NK-92 (cell line): ENCODE results near the gene AMBN.

Source experiments
- DNase-seq: peaks from one replicate; lab custom pipeline; 2025; ENCODE audit not compliant: unreplicated experiment; lab: John Stamatoyannopoulos, UW

Gene AMBN, protein sequence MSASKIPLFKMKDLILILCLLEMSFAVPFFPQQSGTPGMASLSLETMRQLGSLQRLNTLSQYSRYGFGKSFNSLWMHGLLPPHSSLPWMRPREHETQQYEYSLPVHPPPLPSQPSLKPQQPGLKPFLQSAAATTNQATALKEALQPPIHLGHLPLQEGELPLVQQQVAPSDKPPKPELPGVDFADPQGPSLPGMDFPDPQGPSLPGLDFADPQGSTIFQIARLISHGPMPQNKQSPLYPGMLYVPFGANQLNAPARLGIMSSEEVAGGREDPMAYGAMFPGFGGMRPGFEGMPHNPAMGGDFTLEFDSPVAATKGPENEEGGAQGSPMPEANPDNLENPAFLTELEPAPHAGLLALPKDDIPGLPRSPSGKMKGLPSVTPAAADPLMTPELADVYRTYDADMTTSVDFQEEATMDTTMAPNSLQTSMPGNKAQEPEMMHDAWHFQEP

DNA sequence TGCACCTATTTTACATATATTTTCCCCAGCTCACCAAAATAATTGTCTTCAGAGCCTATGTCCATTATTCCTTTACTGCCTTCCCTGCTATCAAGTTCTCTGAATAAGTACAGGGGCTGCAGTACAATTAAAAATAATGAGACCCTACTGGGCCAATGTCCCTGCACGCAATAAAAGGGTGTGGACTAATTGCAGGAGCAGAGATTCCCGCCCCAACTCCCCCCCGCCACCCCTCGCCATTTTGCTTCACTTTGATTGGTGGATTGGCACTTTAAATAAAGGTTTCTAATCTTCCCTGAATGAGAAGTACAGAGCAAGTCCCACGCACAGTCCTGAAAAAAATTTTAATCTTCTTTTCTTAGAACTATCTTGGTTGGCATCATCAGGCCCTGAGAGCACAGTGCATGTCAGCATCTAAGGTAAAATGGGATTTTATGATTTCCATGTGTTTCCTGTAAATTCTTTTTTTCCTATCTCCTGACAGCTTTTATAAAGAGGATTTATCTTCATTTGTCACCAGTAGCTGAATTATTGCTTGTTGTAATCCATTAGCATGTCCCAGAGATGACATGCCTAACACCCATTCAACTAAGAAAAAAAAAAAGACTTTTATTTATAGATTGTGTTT is at the start of gene AMBN:
Gene AMBN, plus strand, starts transcription at position 302 of the 628 bp plus-strand sequence. Its CDS starts 103 bp downstream, at position 405.
- DNase-seq = no peak

DNA sequence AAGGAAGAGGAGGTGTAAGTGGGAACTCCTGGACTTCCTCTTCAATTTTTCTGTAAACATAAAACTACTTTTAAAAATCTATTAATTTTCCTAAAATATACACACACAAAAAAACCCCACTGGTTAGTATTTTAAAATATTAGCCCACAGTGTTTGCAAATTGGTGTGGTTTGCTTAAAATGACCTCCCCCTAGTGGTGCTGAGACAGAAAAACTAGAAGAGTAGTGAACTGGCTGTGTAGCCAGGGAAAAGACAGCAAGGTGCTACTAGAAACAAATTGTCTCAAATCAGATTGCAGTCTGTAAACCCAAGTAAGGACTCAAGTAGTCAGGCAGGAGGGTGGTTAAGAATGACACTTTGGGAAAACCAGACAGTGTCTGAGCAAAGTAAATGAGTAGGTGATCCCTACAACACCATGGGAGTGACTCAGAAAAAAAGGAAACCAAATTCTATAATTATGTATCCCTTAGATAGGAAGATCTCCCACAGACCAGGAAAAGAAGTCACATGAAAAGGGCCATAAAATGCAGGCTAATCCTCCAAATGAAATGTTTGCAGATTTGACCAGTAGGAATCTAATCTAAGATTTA is 47.7 kb upstream of the AMBN start:
- no peak for DNase-seq

DNA sequence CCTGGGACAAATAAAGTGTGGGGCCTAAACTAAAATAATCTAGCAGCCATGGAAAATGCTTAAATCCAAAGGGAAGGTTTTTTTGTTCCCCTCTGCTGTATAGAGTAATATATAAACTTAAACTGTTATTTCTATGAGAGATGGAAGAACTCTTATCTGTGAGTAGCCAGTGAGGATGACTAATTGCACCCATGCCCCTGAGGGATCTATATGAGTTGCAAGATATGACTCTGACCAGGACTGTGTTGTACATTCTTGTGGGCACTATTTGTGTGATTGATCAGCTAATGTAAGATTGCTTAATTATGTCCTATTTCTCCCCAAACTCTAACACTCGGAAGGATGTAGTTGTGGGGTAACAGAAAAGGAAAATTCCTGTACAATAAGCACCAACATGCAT is 35.2 kb upstream of the AMBN start:
- no peak for DNase-seq

DNA sequence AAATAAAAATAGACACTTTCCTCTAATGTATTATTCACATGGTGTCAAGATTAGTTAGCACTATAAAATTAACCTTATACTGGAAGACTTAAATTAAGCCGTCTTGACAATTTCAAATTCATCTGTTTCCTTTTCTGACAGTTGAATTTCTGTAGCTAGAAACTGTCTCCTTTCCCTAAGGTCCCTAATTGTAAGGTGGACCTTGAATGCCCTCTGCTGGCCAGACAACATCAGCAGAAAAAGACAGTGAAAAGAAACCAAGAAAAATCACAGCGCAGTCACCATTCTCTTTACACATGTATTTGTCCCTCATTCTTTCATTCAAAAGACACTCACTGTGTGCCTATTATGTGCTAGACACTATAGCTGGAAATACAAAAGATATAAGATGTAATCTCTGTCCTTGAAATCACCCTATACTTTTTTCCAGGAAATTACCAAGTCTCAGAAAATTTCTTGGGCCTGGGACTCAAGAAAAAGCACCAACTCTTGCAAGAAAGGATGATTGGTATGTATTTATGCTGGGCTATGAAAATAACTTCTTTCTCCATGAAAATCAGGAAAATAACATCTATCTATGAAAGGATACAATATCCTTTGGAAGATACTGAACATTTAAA is 32.7 kb upstream of the AMBN start:
- no peak for DNase-seq

DNA sequence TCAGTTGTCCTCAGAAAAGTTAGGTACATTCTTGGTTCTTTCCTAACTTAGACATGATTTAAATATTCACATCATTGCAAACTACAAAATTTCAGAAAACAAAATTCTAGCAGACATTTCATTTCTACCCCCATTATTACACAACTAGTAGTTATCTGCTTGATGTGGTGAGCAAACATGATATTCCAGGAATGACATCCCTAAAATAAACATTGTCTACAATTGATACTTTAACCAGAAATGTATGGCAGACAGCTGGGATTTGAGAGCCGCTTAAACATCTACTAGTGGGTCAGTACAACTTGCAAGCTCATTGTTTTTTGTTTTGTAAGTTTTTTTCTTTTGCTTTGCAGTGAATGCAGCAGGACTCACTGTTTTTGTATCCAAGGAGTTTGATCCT is 32.1 kb upstream of the AMBN start:
- no peak for DNase-seq

DNA sequence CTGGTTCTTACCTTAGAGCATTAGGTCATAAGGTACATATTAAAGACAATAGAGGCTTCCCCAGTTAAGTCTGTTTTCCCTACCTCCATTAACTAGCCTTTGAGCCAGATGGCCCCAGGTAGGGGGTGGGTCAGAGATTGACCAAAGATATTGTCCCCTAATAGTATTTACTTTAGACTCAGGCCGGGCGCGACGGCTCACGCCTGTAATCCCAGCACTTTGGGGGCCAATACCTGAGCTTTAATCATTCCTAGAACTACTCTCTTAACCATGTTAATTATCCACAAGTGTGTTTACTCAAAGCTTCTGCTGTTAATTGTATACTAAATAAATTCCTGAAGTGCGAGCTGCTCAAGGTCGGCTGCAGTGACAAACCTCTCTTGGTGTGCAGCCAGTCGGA is 28.0 kb upstream of the AMBN start:
- no peak for DNase-seq

DNA sequence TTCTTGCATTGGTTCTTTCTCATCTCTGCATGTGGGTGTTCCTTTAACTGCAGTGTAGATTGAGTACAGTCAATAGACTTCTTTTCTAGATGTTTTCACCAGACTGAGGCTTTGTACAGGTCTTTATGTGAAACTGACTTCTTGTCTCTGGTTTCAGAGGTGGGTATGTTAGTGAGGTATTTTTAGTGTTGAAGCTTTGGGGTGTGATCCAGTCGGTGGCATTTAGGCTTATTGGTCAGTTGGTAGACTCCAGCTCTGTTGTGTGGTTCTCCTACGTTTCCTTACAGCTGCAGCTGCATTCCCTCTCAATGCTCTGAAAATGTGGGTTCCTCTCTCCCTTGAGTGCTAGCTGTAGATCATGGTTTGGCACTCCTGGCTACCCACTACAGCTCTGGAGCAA is 21.3 kb upstream of the AMBN start:
- no peak for DNase-seq

DNA sequence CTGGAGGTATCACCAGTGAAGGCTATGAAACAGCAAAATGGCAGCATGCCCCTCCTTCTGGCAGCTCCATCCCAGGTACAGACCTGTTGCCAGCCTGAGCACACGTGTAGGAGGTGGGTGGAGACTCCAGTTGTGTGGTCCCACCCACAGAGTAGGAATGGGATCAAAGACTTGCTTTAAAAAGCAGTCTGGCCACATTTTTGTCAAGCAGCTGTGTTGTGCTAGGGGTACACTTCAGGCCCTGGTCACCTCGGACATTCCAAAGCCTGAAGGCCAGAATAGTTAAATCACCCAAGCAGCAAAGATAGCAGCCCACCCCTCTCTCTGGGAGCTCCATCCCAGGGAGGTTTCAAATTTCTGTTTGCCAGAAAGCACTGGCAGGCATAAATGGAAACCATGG is 20.3 kb upstream of the AMBN start:
- no peak for DNase-seq

DNA sequence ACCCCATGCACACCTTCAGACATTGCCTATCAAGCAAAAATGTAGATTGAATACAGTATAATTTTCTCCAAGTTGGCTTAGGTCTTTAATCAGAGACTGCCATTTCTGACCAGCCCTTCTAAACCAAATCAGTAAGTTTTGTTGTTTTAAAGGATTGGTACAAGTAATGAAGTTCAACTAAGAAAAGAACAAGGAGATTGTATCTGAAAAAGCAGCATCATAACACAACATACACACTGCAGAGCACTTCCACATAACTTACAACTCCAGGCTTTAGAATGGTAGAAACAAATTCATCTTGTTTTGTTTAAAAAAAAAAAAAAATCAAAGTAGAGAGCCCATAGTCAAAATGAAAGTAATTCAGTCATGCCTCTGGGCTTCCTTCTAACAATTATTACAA is 16.1 kb upstream of the AMBN start:
- DNase-seq = no peak

DNA sequence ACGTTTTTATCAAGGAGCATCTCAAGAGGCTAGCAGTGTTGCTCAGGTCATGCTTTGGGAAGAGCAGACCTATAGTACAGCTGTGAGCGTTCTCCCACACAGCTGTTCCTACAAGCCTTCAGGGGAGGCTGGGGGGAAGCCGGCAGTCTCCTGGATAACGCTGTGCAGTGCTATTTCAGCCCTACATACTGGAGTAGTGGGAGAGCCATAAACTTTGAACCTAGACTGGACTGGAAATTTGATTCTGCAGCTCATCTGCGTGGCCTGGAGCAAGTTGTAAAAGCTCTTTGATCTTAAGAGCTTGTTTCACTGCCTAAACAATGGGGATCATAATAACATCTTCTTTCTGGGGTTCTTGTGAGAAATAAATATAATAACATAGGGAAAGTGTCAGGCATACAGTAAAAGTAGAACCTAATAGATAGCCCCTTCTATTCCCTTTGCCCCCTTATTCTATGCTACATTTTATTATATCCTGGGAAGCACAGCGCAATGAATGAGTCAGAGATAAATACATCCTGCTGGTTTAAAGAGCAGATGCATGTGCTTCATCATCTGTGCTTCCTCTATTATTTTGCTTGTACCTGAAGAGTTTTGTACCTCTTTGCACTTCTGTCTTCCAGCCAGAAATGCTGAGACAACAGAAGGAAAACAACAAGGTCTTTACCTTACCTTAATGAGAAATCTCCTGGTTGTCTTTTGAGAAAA is 14.7 kb upstream of the AMBN start:
- no peak for DNase-seq

DNA sequence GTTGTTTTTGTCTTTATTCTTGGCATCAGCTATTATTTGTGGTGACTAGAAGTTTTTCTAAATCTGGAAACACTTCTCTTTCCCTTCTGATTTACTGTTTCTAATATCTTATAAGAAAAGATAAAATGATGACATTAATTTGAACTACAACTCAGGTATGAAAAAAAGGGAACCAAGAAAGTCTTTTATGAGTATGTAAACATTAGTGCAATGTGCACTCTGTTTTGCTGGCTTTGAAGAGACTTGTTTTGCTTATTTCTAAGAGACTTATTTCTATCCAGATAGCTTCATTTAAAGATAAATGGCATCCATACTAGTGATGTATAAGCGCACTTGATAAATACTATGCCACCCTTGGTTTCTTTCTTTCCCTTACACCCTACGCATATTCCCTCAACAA is 10.1 kb upstream of the AMBN start:
- no peak for DNase-seq

DNA sequence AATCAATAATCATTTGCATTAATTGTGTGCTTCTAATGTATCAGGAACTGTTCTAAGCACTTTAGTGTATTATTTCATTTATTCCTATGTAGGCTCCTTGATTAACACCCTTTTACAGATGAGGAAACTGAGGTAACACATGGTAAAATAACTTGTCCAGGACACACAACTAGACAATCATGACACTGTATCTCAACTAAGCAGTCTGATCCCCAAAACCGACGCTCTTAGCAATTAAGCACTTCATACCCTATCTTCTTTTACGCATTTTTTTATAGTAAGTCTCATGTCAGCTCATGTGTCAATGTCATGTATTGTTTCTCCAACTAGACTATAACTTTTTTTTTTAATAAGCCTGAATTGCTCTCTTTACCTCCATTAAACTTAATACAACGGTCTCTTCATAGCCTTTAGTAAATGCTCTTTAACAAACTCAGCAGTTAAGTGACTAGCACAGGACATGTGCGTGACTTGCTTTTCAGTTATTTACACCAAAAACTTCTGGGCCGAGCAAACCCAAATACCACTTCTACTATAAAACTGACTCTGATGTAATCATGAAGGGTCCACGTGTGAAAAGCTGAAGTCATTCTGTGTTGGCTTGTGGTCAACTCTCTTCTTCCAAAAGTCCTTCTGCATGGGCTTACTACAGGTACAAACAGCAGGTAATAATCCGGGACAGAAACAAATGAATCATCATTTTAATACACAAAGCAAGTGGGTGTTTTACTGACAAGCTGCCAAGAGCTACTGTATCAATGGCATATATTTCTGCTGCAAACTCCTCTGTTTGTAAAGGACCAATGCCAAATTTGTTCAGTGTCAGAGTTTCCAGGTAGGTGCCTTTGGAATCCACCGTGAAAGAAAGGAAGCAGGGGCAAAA is 7.9 kb upstream of the AMBN start:
- DNase-seq = no peak

DNA sequence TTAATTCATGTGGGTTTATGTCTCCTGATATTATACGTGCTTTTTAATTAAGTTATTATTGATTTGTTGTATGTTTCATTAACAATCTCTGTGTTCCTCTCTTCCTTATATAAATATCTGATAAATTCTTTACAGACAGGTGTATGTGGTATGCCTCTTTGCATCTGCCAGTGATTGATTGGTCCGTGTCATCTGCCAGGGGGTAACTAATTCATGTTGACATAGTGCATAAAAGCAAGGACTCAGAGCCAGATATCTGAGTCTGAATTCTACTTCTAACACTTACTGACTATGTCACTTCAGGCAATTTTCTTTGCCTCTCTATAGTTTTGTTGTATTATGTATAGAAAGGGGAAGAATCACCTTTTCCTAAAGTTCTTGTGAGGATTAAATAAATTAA is 5.2 kb upstream of the AMBN start:
- no peak for DNase-seq

DNA sequence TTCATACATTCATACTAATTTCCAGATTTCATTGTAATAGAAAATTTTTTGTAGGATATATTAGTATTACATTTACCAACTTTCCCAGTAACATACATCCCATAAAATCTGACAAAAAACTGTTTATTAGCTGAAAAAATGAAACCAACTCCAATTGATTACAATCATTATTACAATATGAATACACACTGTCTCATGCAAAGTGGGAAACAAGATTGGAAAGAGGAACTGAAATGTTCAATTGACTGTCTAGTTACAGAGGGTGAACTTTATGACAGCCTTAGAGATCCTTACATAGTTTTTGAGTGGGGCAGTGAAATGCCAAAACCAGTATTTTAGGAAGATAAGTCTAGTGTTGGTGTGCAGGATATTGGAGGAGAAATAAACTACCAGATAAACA is 2.3 kb upstream of the AMBN start:
- DNase-seq = no peak

DNA sequence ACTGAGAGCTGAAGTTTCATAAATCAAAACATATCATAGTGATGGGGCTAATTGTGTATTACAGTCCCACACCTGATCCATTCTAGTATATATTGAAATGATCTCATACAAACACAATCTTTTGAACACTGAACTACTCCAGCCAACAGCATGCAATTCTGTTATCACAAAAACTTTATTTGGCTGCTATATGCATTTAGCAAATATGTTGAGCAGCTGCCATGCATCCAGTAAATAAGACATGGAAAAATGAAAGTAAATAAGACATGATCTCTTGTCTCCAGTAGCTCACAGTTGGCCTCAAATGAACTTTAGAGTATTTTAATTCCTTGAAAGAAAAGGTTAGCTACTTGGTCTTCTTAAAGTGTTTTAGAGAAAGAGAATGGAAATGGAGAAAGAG is 2.1 kb downstream of the AMBN start:
- no peak for DNase-seq

DNA sequence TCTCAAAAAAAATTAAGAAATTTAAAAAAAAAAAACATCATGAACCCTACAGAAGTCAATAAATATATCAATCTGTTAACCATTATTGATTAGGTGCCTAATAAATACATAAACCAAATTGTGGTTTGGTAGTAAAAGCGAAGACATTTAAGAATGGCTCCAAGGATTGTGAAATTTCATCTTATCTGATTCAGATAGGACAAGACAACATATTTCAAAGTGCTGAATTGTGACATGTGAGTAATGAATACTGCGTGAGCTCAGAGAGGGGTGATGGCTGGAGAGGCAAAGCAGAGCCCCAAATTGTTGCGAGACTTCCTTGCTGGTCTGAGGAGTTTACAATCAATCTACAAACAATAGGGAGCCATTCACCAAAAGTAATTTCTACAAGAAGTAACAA is 8.2 kb downstream of the AMBN start:
- no peak for DNase-seq

DNA sequence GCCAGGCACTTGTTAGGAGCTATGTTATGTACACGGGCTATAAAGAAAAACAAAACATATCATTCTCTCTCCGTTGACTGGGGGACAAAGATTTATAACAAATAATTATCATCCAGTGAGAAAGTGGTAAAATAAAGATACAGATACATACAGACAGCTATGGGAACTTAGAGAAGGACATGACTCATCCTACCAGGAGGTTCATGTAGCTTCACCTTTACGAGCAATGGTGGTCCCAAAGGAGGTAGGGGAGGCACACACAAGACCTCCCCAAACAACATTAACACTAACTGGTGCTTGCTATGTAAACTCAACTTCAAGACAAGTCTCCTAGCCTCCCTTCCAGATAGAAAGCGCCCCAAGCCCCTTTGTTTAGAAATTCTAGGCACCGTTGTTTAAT is 8.9 kb downstream of the AMBN start:
- no peak for DNase-seq

DNA sequence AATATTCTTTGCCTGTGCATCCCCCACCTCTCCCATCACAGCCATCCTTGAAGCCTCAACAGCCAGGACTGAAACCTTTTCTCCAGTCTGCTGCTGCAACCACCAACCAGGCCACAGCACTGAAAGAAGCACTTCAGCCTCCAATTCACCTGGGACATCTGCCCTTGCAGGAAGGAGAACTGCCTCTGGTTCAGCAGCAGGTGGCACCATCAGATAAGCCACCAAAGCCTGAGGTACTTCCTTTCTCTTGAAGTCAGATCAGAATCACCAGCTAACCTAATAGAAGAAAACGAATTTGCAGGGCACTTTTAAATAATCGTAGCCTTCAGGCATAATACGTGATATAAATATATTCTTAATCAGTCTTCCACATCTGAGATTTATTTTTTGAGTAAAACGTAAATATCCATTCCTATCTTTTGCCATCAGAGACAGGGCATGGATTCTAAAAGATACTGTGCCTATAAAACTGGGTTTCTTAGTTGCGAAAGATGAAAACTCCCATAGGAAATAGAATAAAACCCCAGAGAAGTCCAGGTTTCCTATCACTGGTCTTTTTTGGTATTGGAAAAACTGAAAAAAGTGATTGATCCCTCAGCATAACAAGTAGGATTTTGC is 9.5 kb downstream of the AMBN start:
- DNase-seq = peak; percentile 2

DNA sequence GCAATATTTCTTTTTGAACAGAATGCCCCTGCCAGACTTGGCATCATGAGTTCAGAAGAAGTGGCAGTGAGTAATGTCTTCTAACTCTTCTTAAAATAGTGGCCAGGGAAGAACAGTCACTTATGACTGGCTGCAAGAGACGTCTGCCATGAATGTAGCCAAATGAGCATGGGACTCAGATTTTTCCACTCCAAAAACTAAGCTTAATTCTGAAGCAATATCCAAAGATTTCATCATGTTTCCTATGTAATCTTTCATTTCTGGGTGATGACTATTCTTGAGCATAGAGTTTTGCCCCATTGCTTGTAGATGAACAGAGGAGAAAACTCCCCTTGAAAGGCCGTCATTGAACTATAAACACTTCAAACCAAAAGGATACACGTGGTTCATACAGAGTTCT is 11.8 kb downstream of the AMBN start:
- no peak for DNase-seq

DNA sequence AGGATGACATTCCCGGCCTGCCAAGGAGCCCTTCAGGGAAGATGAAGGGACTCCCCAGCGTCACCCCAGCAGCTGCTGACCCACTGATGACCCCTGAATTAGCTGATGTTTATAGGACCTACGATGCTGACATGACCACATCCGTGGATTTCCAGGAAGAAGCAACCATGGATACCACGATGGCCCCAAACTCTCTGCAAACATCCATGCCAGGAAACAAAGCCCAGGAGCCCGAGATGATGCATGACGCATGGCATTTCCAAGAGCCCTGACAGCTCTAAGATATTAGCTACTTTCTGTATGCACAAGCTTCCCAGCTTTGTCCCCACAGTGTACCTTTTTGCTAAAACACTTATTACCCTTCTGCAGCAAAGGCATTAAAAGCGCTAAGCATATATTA is 14.4 kb downstream of the AMBN start:
- no peak for DNase-seq
